ENCODE measurements around the gene CYP24A1.
"Not testable (repeated sequence)": the region's sequence is repeated elsewhere in the genome, so short reads cannot be mapped to it uniquely, and the experiment has no call there.

The CYP24A1 gene

GRCh38 chr20:54129350-54129749 is 44.4 kb downstream of the CYP24A1 start:
- Mint-ChIP-seq H3K27me3 (ENCODE audit: low read depth) (no peaks in the 10 kb centered on the region), H3K27ac (no peak overlapping the region), H3K36me3 (ENCODE audit: low read depth) (no peaks in the 10 kb centered on the region), H3K9me3 (no peaks in the 10 kb centered on the region), H3K4me1 (no peaks in the 10 kb centered on the region), H3K4me3 (no peak overlapping the region)
- no peak for TF ChIP-seq CTCF (IDR thresholded peaks at IDR 0.05; ENCODE audit: unreplicated experiment in 3 of 3)

DNA sequence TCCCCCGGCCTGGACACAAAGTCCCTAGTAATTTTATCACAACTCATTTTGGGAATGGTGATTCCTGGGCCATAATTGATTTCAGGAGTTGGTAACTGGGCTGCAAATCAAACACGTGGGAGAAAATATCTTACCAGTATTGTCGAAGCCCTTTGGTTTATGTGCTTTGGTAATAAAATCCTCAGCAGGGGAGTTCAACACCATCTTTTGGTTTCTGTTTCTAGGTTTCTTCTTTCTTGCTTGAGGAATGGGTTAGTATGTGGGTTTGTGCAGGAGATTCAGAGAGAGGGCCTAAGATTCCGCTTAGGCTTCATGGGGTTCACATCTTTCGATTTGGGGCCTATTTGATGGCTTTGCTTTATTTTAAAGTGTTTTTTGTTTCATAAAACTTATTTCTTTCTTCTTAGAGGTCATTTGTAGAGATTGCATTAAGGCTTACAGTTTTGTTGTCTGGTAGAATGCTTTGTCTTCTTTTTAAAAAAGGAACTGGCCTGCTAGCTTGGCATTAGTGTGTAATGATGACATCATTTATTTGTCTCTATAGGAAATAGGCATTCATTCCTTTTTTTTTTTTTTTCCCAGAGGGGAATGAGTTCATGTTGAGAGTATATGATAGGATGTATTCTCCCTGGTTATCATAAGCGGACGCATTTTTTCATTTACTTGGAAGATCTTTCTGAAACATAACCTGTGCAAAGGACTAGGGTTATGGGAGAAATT is 45.8 kb downstream of the CYP24A1 start:
- no peaks in the 10 kb centered on the region for H3K9me3 Mint-ChIP-seq
- no peak overlapping the region for H3K27ac Mint-ChIP-seq
- no peak overlapping the region for H3K4me3 Mint-ChIP-seq
- no peaks in the 10 kb centered on the region for H3K4me1 Mint-ChIP-seq
- TF ChIP-seq CTCF (IDR thresholded peaks at IDR 0.05; ENCODE audit: unreplicated experiment in 3 of 3), result no peak
- H3K27me3 Mint-ChIP-seq (ENCODE audit: low read depth), result no peaks in the 10 kb centered on the region
- no peaks in the 10 kb centered on the region for H3K36me3 Mint-ChIP-seq (ENCODE audit: low read depth)

DNA sequence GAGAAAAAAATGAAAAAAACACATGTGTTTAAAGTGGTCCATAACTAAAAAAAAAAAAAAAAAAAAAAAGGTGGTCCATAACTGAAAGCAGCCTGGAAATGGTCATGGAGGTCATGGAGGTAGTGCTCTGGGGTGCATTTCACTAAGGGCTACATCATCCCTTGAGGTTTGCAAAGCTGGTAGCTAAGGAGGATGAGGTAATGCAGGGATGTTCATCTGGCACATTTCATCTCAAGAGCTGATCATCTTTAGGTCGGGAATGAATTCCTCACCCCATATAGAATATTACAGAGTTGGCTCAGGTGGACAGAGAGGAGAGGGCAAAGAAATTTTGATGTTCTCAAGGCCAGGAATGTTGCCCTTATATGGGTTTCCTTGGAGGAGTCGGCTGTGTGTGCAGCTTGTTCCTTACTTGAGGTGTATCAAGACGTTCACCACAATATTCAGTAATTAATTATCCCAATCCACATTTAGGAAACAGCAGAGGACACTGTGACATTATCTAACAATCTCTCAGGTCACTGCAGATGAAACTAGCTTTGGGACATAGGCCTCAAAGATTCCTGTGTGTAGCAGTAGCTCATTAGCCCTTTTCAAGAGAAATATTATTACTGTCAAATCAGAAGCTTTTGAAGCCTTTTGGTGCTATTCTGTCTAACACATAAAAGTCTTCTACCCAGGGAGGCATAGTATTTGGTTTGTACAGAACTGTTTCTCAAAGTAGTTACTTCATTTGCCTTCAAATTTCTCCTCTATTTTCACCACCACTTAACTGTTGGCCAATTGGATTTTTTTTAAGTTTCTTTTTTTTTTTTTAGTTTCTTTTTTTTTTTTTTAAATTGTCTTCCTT is 46.8 kb downstream of the CYP24A1 start:
- Mint-ChIP-seq H3K9me3 (no peaks in the 10 kb centered on the region), H3K4me1 (peaks cover 3% of the 10 kb centered on the region), H3K27ac (no peak overlapping the region), H3K4me3 (no peak overlapping the region), H3K27me3 (ENCODE audit: low read depth) (no peaks in the 10 kb centered on the region), H3K36me3 (ENCODE audit: low read depth) (no peaks in the 10 kb centered on the region)
- no peak for TF ChIP-seq CTCF (IDR thresholded peaks at IDR 0.05; ENCODE audit: unreplicated experiment in 3 of 3)

DNA sequence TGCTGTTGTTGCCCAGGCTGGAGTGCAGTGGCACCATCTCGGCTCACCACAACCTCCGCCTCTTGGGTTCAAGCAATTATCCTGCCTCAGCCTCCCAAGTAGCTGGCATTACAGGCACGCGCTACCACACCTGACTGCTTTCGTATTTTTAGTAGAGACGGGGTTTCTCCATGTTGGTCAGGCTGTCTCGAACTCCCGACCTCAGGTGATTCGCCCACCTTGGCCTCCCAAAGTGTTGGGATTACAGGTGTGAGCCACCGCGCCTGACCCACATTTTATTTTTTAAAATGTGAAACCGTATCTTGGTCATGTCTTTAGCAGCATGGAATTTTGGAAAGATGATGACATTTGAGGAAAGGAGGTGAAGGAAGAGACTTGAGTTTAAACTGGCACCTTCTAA is 47.5 kb downstream of the CYP24A1 start:
- not testable (repeated sequence) for H3K27ac Mint-ChIP-seq; H3K4me3 Mint-ChIP-seq; H3K36me3 Mint-ChIP-seq (ENCODE audit: low read depth); H3K4me1 Mint-ChIP-seq; H3K27me3 Mint-ChIP-seq (ENCODE audit: low read depth); H3K9me3 Mint-ChIP-seq

DNA sequence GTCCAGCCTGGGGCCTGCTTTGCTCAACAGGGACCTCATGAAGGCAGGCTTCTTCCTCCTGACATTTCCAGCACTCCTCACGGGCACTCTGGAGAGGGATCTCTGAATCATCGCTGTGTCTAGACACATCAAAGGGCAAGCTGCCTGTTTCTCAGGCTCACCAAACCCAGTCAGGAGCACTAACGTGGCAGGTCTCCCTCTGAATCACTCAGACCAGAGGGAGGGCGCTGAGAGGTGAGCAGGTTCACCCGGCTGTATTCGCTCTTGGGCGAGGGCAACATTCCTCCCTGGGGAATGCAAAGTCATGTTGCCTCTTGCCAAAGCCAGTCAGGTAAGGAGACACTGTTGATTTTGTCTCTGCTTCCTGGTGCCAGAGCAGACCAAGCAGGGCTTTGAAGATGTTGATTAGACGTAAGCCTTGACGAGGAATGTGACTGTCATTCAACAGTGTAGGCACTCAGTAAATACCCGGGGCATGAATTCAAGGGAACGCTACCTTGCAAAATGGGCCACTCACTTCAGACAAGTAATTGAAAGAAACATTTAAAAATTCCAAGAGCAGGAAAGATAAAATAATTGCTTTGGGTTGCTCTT is 50.1 kb downstream of the CYP24A1 start:
- no peaks in the 10 kb centered on the region for H3K36me3 Mint-ChIP-seq (ENCODE audit: low read depth)
- peak overlapping the region; percentile 70 to 83 (median 71) for H3K27ac Mint-ChIP-seq
- H3K27me3 Mint-ChIP-seq (ENCODE audit: low read depth), result no peaks in the 10 kb centered on the region
- H3K4me1 Mint-ChIP-seq, result peaks cover 4% of the 10 kb centered on the region
- H3K9me3 Mint-ChIP-seq, result no peaks in the 10 kb centered on the region
- no peak for TF ChIP-seq CTCF (IDR thresholded peaks at IDR 0.05; ENCODE audit: unreplicated experiment in 3 of 3)
- no peak overlapping the region for H3K4me3 Mint-ChIP-seq
